ENCODE results near the gene HOXB7.
A peak's percentile ranks its signal among the peaks of the same experiment; 100 is the strongest.

HOXB7 gene

GRCh38 chr17:48636177-48637018, 25.6 kb upstream of the HOXB7 start:
- DNase-seq (ENCODE audit: low spot score): peak; percentile 83

GRCh38 chr17:48634493-48635208, 23.8 kb upstream of the HOXB7 start:
- DNase-seq (ENCODE audit: low spot score): no peak

GRCh38 chr17:48633266-48633677, 22.5 kb upstream of the HOXB7 start:
- no peak for DNase-seq (ENCODE audit: low spot score)

- DNase-seq (ENCODE audit: low spot score): no peak
Measured at GRCh38 chr17:48632579-48633265, 21.9 kb upstream of the HOXB7 start.

- DNase-seq (ENCODE audit: low spot score): no peak
Measured at GRCh38 chr17:48631693-48632578, 21.1 kb upstream of the HOXB7 start.

GRCh38 chr17:48630925-48631692, 20.3 kb upstream of the HOXB7 start:
- DNase-seq (ENCODE audit: low spot score): no peak

GRCh38 chr17:48630009-48630924, 19.4 kb upstream of the HOXB7 start:
- no peak for DNase-seq (ENCODE audit: low spot score)

GRCh38 chr17:48629411-48629759, 18.6 kb upstream of the HOXB7 start:
- DNase-seq (ENCODE audit: low spot score): no peak

- DNase-seq (ENCODE audit: low spot score): no peak
Measured at GRCh38 chr17:48628649-48629410, 18.0 kb upstream of the HOXB7 start.

GRCh38 chr17:48627623-48628521, 17.1 kb upstream of the HOXB7 start:
- DNase-seq (ENCODE audit: low spot score): no peak

- DNase-seq (ENCODE audit: low spot score): no peak
Measured at GRCh38 chr17:48627118-48627597, 16.3 kb upstream of the HOXB7 start.

GRCh38 chr17:48626245-48627117, 15.7 kb upstream of the HOXB7 start, which contains the start of gene HOXB9:
TSS of gene HOXB9 (minus strand) at chr17:48626358. CDS start at chr17:48626269, 89 bp downstream.
- DNase-seq (ENCODE audit: low spot score): no peak

- DNase-seq (ENCODE audit: low spot score): peak; percentile 69
Measured at GRCh38 chr17:48625495-48626244, 14.9 kb upstream of the HOXB7 start.

GRCh38 chr17:48624544-48625494, 14.0 kb upstream of the HOXB7 start:
- DNase-seq (ENCODE audit: low spot score): peak; percentile 63

- DNase-seq (ENCODE audit: low spot score): no peak
Measured at GRCh38 chr17:48624118-48624517, 13.3 kb upstream of the HOXB7 start.

Data from AG20443 (cell line).